GM21423 (cell line): ENCODE measurements around the gene CNTNAP5.
"Not testable (repeated sequence)": the region's sequence is repeated elsewhere in the genome, so short reads cannot be mapped to it uniquely, and the experiment has no call there.

Experiments
- ATAC-seq: cut with Tn5 transposase; IDR thresholded peaks from one replicate; pipeline ENCODE4 v1.9.1; 2021; ENCODE audit warnings: mild to moderate bottlenecking, moderate library complexity; ENCODE audit not compliant: unreplicated experiment

The CNTNAP5 gene

DNA sequence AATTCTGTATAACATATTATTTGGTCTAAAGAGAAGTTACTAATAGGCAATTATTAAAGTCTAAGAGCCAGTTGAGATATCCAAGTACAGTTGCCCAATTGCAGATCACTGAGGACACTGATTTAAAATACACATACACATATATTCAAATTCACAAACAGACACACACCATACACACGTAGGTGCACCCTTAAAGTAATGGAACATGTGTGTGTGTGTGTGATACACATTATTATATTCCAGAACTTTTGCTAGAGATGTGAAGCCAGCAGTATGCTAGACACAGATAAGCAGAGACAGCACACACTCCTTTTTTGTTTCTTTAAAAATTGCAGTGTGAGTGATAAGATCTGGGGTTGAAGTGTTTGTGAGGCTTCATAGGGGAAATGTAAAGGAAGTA lies 292.5 kb downstream of the CNTNAP5 start:
- ATAC-seq, result no peak

DNA sequence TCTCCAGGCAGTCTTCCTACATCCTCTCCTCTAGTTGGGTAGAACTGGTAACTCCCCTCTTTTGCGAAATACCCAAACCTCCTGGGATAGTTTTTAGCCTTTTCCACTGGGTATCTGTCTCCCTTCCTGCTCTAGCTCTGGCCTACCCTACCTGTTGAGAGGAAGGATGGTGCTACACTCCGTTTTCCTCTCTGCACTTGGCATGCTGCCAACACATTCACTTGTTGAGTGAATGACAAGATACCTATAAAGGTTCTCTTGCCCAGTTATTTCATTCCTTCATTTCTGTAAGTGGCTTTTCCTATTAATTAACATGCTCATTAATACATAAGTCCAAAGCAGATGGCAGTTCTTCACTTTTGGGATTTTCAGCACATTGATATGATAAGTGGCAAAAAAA lies 293.8 kb downstream of the CNTNAP5 start:
- ATAC-seq, result no peak

DNA sequence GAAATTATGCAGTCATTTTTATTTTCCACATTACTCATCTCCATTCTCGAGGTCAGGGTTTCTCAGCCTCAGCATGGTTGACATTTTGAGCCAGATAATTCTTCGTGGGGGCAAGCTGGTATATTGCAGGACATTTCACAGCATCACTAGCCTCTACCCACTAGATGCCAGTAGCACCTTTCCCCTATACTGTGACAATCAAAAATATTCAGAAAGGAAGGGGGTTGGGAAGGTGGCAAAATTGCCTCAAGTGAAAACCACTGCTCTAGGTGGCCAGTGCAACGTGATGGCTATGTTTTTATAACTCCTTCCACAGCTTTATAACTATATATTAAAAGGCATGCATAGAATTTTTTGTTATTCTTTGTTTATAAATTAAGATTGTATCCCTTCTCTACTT lies 294.5 kb downstream of the CNTNAP5 start:
- no peak for ATAC-seq

DNA sequence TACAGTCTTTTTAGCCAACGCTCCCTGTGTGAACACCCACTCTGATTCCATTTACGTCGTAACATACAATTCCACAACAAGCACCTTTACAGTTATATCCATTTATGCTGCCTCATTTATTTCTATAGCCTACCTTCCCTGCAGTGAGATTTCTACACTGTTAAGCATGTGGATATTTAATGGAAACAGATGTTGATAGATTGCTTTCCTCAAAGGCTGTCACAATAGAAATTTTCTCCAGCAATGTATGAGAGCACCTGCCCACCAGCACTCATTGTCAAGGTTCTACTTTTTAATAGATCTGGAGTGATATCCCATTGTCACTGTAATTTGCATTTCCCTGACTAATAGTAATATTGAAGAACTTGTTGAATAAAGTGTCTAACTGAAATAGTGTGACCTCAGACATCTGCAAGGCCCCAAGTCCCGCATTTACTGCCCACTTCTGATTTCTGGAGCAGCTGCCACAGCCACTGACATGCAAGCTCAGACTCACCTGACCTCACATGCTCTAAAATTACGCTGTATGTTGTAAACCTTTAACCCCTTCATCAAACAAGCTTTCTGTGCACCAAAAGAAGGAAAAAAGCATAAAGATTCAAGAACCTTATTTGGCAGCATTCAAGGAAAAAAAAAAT lies 295.1 kb downstream of the CNTNAP5 start:
- ATAC-seq, result no peak

DNA sequence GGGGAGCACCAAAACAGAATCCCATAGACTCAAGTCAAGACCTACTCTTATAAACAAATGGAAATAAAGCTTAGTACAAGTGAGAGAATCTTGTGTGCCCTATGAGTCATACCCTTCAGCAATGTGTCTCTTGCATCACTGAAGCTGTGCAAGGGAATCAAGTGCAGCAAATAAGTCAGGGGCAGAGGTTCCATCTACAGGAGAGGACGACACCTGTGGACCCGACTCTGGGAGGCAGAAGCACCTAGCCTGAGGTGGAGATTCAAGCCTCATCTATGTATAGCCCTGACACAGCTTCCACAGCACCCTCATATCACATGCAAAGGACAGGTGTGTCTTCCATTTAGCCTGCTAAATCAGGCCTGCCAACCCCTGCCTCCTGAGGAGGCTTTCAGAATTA lies 298.2 kb downstream of the CNTNAP5 start:
- ATAC-seq, result no peak

DNA sequence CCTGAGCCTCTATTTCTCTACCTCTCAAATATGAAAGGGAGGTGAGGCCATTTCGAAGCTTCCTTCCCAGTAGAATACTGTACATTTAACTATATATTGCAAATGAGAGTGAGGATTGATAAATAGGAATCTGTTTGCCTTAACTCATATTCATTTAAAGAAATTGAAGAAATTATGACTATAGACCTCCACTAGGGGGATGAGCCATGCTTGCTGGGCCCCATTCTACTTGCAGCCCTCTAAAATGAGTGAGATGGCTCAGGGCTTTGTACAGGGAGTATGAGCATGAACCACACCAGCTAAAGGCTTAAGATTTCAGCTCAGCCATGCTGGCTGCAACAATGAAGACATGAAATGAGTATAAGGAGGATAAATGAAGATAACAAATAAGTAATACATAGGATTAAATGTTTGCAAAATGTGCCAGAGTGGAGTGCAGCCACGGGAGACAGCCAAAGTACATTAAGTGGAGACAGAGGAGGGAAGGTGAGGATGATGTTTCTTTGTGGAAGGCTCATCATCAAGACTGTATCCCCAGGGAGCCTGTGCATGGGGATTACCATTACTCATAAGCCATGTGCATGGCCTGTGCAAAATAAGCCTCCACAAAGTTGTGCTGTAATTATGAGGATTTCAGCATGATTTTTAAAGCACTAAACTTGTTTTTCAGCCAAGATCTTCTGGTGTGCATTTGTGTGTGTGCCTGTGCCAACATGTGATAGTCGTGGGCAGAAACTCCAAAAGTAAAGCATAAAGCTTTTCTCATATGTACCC lies 300.8 kb downstream of the CNTNAP5 start:
- no peak for ATAC-seq

DNA sequence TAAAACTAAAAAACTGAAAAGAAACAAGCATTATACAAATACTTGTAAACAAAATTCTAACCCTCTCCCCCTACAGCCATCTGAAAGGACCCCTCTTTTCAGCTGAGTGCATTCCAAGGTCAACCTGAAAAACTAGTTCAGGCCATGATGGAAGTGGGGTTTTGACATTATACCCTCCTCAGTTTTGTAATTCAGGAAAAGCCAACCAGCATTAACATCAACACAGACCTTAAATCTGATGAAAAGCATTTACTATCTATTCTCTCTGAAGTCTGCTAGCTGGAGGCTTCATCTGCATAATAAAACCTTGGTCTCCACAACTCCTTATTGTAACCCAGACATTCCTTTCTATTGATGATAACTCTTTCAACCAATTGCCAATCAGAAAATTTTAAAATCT lies 302.2 kb downstream of the CNTNAP5 start:
- ATAC-seq, result no peak

DNA sequence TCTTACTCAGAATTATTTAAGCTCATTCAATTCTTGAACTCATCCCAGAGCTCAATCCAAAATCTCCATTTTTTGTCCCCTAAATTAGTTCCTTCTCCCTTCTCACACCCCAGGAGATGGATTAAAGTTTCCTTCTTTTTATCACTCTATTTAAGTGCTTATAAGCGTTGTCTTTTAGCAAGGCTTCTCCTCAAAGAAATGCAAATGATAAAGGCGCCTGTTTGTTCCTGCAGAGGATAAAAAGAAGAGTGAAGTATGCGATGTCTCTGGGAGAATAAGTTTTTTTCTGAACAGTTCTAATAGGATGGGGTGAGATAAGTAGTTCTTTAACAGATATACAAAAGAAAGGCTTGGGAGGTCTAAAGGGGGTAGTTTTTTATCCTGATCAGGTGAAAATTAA lies 303.3 kb downstream of the CNTNAP5 start:
- no peak for ATAC-seq

DNA sequence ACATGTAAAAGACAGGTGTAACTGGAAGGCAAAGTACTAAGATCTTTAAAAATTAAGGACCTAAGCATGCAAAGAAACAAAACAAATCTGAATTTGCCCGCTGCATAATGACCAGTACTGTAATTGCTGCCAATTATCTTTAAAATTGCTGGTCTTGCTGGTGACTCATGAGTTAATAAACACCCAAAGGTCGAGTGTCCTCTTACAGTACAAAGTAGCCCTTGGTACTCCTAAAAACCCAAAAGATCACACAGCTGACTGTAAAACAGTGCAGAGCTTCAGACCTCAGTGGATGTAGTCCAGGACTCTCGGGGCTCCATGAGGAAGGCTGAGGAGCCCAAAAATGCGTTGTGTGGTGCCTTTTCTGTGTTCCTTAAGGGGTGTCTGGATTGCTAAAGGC lies 308.7 kb downstream of the CNTNAP5 start:
- ATAC-seq, result no peak

DNA sequence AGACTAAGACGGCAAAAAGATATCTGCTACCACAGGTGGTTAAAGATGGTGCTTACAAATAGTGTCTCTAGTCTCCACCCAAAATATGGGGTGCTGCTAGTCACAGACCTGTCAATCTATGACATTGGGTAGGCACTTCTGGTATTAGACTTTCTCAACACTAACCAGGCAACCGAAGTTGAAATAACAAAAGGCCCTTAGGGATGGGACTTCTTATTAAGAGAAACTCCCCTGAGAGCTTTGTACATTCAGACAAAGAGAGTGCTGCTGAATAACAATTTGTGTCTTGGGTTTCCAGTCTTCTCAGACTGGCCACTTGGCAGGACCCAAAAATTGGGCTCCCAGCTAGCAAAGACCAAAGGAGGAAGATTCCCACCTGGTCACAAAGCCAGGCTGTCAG lies 310.0 kb downstream of the CNTNAP5 start:
- no peak for ATAC-seq

DNA sequence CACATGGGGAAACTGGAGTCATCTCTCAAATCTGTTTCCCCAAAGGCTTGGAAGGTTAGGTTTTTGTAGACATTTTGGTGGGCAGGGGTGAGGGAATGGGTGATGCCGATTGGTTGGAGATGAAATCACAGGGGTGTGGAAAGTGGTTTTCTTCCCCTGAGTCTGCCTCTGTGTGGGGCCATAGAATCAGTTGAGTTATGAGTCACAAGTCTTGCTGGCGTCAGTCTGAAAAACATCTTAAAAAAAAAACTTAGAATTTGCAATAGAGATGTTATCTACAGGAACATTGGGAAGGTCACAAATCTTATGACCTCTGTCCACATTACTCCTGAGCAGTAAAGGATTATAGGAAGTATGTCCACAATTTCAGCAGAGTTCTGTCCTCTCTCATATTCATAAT lies 314.6 kb downstream of the CNTNAP5 start:
- ATAC-seq, result no peak

DNA sequence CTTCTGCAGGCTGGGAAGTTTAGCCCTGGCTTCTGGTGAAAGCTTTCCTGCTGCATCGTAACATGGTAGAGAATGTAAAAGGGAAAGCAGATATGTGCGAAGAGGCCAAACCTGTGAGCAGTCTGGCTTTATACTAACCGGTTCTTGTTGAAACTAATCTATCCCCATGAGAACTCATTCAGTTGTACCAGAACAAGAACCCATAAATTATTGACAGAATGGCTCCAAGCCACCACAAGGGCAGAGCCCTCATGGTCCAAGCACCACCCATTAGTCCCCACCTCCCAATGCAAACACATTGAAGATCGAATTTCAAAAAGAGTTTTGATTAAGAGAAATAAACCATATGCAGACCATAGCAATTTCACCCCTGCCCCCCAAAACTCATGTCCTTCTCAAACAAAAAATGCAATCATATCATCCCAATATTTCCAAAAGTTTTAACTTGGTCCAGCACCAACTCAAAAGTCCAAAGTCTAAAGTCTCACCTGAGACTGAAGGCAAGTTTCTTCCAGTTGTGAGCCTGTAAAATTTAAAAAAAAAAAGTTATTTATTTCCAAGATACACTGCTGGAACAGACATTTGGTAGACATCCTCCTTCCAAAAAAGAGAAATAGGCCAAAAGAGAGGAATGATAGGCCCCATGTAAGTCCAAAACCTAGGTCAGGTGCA lies 318.9 kb downstream of the CNTNAP5 start:
- no peak for ATAC-seq

DNA sequence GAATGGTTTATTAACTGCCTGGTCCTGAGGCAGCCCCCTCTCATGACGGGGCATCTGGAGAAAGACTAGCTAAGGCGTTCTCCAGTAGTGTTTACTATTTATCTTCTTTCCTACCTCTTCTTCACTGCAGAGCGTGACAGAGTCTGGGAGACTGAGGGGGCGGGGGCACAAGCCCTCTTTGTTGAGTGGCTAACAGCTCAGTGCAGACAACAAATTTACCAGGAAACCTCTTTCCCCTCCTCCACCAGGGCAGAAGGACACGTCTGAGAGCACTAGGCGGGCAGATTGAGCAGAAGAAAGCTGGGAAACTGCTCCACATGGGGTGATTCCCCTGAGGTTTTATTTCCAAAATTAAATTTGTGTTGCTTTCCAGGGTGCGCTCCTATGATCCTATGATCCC lies 322.1 kb downstream of the CNTNAP5 start:
- no peak for ATAC-seq

DNA sequence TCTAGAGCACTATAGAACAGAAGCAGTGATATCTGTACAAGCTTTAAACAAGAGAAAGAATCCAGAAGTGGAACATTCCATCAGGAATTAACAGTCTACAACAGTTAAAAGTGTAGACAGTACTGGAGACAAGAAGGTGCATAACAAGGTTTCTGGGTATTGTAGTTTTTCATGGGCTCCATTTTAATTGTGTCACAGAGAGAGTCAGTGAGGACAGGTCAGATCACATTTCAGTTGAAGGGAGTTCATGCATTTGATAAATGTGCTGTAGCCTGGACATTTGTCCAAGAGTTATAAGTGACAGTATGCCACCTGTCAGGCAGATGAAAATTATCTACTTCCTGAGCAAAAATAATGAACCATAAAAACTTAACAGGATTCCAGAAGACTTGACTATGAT lies 328.6 kb downstream of the CNTNAP5 start:
- ATAC-seq, result no peak

DNA sequence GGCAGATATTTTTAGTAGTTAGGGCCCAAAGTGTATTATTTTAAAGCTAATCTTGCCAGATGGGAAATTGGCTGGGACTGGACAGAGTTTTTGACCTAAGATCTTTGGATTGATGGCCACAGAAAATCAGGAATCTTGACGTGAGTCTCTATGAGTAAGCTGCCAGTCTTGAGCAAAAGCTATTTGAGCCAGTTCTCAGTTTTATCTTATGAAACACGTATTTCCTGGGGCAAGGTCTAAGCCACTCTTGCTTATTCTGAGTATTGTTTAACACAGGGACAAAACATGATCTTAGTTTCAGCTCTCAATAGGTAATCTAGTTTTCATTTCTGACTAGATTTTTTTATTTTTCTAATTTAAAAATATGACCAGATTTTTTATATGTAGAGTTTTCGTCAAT lies 329.4 kb downstream of the CNTNAP5 start:
- no peak for ATAC-seq

DNA sequence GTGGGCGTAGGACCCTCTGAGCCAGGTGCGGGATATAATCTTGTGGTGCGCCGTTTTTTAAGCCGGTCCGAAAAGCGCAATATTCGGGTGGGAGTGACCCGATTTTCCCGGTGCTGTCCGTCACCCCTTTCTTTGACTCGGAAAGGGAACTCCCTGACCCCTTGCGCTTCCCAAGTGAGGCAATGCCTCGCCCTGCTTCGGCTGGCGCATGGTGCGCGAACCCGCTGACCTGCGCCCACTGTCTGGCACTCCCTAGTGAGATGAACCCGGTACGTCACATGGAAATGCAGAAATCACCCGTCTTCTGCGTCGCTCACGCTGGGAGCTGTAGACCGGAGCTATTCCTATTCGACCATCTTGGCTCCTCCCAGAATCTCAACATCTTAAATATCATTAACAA lies 336.9 kb downstream of the CNTNAP5 start:
- not testable (repeated sequence) for ATAC-seq

DNA sequence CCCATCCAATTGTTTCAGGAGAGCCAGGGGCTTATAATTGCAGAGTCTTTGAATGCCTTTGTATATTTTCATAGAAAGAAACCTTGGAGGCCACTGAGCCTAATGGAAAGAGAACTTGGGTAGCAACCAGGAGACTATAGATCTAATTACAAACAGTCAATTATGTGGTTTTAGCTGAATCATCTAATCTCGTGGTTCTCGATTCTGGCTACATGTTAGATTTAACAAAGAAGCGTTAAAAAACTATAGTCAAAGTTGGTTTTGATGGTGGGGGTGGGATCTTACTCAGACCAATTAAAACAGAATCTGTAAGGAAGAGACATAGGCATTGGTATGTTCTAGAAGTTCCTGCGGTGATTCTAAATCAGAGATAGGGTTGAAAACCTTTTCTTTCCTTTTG lies 344.1 kb downstream of the CNTNAP5 start:
- ATAC-seq, result no peak

DNA sequence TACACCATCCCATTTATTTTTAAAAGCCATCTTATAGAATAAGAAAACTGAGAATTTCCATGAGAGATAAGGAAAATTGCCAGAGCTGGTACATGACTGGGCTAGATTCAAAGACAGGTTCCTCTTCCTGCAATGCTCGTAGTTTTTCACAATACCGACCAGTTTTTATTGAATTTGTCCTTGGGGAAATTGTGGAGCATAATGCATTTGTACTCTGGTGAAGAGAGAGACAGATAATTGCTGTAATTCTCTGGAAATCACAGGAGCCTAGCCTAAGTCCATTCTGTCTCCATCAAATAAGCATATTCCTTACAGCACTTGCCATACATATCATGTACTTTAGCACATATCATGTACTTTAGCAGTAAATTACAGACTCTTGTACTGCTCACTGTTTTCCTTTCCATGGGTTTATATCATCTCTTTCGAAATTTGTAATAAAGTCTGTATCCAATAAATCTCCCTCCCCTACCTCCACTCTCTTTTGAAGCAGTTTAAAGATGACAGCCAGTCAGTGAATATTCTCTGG lies 355.2 kb downstream of the CNTNAP5 start:
- no peak for ATAC-seq

DNA sequence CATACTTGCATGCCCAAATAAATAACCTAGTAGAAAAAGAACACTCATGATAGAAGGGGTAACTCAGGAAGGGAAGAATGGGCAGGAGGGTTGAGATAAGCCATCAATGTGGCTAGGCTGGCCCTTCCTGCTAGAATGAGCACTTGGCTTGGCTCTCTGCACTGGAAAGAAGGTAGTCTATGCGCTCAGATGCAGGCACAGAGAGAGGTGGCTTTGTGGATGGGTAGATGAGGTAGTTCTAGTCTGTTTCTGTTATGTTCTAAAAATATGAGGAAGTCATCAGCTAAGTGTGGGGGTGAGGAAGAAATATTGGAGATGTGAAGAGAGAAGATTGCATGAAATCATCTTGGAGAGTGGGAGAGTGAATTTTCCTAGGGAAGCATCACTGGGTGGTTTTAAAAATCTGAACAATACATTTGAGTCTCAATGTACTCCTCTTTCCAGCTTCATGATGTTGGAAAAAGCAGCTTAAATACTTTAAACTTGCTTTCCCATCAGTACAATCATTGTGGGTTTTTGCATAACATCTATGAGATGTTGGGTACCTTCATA lies 357.1 kb downstream of the CNTNAP5 start:
- ATAC-seq, result no peak

DNA sequence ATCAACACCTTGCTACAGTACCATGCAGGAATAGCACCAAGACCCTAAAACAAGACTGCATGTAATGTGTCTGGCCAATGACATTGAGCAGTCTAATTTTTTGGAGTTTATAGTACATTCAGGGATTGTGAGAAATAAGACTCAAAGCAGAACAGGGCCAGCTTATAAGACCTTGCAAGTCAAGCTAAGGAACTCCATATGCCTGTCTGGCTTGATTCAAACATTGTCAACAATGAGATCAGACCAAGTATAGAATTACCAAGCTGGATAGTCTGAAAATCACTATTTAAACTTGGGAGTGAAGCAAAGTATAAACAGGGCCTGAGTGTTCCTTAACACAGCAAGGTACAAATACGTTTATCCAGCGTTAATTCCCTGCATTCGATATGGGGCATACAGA lies 370.9 kb downstream of the CNTNAP5 start:
- no peak for ATAC-seq

DNA sequence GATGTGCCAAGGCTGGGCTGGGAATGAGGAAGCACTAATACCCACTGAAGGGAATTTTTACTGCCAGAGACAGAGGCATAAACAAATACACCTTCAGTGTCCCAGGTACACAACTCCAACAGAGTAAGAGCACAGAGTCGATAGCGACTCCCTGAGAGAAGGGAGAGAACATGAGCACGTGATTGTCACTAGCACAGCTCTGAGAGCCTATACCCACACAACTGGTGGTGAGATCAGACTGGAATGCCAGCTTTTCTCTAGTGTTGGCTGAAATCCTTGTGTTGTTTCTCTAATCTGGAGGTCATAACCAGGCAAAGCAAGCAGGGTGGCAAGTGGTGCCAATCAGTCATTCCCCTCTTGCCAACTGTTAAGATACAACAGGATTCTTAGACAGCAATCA lies 377.2 kb downstream of the CNTNAP5 start:
- ATAC-seq, result no peak
